UCSD-AML1 (cell line): Measurements from ENCODE around the gene LGALS3BP.
"Not testable (repeated sequence)": the region's sequence is repeated elsewhere in the genome, so short reads cannot be mapped to it uniquely, and the experiment has no call there.

Source experiments
- DNase-seq: peaks from one replicate; lab custom pipeline; 2025; ENCODE audit not compliant: unreplicated experiment; lab: John Stamatoyannopoulos, UW

The LGALS3BP gene

DNA sequence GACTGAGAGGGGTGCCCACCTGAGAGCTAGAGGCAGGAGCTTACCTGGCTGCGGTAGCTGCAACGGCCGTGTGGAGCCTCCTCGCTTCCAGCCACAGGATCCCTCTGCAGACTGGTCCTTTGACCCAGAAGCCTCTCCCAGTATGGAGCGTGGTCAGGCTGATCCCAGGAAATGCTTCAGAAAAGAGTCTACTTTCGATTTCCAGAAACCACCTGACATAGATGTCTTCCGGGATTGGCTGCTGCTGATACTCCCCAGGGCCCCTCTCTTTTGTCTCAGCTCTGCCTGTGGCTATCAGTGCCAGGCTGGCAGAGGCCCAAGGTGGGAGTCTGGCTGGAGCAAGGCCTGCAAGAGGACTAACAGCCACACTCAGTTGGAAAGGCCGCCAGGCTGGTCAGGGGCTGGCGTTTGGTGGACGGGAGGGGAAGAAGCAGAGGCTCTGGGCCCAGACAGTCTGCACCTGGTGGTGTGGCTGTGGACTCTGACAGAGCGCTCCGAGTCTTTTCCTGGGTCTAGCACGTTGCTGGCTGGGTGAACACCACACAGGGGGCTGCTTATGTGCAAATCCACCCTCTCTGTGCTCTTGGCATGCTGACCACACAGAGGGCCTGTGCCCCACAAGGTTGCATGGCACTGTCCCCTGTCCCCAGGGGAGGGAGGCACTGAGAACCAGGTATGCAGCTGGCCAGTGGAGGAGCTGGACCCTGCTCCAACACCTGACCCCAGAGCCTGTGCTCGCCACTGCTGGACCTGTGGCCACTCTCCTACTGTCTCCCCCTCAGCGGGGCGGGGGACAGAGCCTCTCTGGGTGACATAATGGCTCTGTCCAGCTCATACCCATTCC, at the start of gene LGALS3BP:
Gene LGALS3BP, minus strand, starts transcription at position 144 of the 844 bp plus-strand sequence. CDS start 2,732 bp downstream, outside the sequence.
- peak; percentile 65 for DNase-seq

- DNase-seq, result no peak
Measured at GRCh38 chr17:79028496-79029326, 49.0 kb upstream of the LGALS3BP start.

DNA sequence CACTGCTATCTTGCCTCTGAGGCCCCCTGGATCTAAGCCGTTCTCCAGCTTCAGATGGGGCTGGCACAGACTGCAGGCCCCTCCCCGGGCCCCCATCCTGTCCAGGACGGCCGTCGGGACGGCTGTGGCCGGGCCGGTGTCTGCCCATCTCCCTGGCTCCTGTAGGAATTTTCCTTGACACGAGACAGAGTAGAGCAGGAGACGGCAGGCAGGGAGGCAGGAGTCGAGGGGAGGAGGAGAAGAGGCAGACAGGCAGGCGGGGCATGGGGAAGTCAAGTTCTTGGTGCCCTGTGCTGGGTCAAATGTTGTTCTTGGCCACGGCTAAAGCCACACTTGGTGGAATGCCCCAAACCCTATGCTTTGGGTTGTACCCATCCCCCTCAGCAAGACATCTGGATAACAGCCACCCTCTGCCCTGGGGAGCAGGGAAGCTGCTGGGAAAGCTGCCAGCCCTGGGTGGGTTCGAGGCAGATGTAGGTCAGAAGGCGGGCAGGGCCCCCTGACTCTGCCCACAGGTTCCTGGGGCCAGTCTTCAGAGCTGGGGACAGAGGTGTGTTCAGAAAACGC, 48.3 kb upstream of the LGALS3BP start:
- DNase-seq, result no peak

DNA sequence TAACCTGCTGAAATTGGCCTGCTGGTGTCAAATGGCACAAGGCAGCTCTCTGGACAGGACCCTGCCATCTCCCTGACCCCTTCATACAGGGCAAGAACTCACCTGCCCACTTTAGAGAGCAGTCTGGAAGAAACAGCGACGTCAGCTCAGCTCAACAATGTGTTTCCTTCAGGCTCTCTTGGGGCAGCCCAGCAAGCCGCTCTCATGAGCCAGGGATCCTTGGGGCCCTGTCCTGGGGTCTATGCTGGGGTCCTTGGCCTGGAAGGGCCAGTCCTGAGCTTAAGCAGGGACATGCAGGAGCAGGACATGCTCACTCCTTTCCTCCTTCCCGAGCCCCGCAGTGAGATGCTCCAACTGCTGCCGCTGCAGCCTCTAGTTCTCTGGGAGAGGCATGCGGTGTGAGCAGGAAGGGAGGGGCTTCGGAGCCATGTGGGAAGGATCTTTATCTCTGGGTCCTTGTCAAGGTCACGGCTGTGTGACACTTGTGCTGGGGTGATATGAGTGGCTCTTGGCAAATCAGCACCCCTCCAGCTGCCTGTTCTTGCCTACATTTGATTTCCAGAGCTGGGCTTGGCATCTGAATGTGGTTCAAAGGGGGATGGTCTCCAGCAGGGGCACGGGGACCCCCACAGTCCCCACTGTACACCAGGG, 47.7 kb upstream of the LGALS3BP start:
- no peak for DNase-seq

DNA sequence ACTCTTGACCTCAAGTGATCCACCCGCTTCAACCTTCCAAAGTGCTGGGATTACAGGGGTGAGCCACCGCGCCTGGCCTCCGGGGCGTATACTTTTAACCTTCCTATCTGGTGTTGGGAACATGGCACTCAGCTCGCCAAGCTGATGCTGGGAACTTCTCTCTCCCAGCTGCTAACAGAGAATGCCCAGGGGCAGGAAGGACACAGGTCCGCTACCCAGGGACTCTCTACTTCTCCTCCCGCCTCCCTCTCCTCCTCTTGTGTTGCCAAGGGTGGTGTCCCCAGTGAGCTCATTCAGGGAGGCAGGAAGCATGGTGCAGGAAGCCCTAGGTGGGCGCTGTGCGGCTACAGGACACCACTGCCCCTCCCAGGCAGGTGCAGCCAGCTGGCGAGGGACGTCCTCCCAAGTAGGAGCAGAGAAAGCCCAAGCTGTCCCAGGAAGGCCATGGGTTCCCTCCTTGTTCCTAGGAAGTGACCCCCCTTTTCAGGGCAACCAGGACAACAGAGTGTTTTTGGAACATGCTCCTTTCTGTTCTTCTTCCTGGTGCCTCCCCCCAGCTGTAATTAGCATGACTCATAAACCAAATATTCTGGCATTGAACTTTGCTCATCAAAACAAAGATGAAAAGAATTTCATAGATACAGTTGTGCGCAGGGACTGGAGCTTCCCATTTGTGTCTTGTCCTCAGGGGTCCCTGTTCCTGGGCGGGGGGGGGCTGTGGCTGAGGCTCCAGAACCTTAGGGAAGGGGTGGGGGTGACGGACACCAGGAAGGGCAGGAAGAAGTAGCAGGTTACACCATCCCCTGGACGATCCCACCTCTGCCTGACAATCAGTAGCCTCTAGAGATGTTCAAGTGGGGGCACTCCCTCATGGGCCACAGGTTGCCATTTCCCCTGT, 46.9 kb upstream of the LGALS3BP start:
- no peak for DNase-seq

DNA sequence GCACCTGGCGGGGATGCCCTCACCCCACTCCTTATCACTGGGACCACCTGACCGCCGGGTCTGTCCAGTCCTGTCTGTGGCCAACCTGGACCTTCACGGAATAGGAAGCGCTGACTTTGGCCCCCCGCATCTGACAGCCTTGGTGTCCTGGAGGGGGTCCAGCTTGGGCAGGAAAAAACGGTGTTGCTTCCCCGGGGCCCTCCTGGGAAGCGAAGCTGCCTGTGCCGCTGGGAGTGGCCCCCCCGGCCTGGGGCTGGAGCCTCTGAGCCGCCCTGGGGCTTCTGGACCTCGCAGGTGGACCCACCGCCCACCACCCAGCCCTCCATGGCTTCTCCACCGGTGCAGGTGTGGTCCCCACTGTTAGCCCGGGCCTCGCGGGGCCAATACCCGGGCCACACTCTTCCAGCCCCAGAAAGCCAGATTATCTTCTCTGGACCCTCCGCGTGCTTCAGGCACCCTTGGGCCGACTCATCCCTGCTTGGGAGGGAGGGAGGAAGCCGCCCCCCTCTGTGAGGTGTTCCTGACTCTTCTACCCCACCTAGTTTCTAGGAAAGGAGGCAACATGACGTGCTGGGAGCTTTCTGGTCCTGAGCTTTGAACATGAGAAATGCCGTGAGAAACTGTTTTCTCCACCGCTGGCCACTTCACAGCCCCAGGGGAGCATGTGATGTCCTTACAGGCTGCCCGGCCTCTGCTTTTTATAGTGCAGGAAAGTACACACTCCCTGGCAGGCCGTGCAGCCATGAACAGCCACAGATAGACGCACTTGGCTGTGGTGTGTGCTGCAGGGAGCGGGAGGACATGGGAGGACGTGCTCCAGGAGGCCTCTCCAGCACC, 45.4 kb upstream of the LGALS3BP start:
- DNase-seq, result no peak

DNA sequence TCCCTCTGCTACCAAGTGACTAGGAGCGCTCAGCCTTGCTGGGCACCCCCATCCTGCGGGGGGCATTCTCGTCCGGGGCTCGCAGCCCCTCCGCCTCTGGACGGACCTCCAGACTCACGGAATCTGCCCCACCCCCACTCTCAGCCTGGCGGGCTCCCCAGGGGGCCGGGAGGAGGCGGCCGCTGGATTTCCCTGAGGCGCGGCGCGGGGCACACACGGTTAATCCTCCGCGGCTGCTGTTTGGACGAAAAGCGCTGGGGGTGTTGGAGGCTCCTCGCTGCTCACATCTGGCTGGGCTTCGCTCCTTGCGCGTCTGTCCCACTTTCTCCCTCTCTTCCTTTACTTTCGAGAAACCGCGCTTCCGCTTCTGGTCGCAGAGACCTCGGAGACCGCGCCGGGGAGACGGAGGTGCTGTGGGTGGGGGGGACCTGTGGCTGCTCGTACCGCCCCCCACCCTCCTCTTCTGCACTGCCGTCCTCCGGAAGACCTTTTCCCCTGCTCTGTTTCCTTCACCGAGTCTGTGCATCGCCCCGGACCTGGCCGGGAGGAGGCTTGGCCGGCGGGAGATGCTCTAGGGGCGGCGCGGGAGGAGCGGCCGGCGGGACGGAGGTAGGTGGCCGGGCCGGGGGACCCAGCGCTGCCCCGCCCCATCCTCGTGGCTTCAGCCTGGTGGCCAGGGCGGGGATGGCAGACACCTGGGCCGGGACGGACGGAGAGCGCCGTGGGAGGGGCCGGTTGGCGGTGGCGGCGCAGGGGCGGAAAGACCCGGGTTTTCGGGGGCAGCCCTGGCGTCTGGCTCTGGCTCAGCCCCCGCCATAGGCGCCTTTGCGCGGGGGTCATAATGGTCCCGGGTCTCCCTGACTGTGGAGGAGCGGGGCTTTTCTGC, 44.4 kb upstream of the LGALS3BP start, which contains the start of gene C1QTNF1:
Gene C1QTNF1, plus strand, starts transcription at position 284 of the 886 bp plus-strand sequence. CDS start 19,800 bp downstream, outside the sequence.
- no peak for DNase-seq

GRCh38 chr17:79023180-79023705, 43.5 kb upstream of the LGALS3BP start:
- DNase-seq, result no peak

DNA sequence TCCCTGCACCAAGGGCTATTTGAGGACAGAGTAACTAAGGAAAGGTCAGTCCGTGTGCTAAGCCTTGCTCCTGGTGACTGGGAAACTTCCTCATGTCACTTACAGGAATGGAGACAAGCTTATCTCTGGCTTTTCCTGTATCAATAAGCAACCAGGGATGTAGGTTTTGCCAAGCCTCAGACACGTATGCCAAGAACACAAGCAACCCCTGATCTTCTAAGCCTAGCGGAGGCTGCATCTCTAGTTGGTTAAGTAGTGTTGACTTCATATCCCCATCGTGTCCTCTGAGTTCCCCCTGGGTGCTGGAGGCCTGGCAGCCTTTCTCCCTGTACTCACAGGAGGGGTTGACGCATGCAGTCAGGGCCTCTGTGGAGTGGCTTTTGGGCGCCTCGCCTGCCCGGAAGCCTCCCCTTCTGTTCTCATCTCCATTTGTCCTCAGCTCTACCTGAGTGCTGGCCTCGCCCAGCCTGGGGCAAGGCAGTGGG, 42.8 kb upstream of the LGALS3BP start:
- no peak for DNase-seq

DNA sequence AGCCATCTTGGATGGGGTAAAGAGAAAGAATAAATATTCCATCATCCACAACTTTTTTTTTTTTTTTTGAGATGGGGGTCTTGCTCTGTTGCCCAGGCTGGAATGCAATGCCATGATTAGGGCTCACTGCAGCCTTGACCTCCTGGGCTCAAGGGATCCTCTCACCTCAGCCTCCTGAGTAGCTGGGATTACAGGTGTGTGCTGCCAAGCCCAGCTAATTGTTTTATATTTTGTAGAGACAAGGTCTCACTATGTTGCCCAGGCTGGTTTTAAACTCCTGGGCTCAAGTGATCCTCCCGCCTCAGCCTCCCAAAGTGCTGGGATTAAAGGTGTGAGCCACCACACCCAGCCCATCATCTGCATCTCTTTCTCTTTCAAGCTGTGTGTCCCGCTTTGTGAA, 42.2 kb upstream of the LGALS3BP start:
- not testable (repeated sequence) for DNase-seq

DNA sequence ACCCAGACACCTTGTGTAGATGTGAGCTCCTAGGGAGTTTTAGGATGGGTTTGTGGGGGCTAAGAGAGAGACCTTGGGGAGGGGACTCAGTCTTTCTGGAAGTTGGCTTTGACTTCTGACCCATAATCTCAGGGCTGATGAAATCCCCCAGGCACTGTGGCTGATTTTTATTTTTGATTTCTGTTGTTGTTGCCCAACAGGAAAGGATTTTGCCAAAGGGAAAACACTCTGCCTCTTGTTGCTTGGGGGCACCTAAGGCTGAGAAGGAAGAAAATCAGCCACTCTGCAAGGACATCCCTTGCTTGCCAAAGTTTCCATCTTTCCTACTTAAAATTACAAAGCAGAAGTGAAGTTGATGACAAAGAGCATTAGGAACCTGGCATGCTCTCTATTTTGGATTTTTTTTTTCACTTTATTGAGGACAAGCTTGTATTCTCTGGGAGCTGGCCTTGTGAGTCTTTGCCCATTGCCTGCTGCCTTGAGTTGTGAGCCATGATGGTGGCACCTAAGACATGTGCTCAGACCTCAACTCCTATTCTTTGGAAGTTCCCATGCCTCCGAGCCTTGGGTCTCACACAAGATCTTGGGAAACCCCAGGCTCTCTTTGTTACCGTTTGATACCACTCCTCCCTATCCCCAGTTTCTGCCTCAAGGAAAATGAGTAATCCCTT, 41.0 kb upstream of the LGALS3BP start:
- DNase-seq, result no peak

GRCh38 chr17:79019632-79020584, 40.2 kb upstream of the LGALS3BP start:
- peak; percentile 43 for DNase-seq

GRCh38 chr17:79019261-79019631, 39.5 kb upstream of the LGALS3BP start:
- no peak for DNase-seq

DNA sequence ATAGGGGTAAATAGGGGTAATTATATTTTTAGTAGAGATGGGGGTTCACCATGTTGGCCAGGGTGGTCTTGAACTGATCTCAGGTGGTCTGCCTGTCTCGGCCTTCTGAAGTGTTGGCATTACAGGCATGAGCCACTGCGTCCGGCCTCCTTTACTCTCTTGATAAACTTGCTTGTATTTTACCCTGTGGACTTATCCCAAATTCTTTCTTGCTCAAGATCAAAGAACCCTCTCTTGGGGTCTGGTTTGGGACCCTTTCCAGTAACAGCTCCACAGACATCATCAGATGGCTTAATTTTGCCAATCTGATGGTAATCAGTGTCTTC, 38.6 kb upstream of the LGALS3BP start:
- no peak for DNase-seq

DNA sequence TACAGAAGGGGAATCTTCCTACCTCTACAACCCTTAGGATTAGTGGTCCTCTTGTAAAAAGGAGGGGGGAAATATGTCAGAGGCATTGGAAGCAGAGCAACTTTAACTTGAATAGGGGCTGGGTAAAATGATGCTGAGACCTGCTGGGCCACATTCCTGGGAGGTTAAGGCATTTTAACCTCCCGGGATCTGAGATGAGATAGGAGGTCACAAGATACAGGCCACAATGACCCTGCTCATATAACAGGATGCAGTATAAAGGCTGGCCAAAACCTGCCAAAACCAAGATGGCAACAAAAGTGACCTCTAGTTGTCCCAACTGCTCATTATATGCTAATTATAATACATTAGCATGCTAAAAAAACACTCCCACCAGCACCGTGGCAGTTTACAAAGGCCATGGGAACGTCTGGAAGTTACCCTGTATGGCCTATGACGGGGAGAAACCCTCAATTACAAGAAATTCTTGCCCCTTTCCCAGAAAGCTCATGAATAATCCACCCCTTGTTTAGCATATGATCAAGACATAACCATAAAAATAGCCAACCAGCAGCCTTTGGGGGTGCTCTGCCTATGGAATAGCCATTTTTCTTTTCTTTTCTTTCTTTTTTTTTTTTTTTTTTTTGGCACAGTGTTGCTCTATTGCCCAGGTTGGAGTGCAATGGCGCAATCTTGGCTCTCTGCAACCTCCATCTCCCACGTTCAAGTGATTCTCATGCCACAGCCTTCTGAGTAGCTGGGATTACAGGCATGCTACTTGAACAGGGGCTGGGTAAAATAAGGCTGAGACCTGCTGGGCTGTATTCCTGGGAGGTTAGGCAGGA, 38.0 kb upstream of the LGALS3BP start:
- no peak for DNase-seq
